Tibial nerve (tissue), 4 donors: ENCODE measurements around the gene IFI16. TPM values are rescaled to one million over a fixed set of nuclear protein-coding genes. Genes with fewer than 3 reads are reported as not detected.
"Not testable (repeated sequence)": the region's sequence is repeated elsewhere in the genome, so short reads cannot be mapped to it uniquely, and the experiment has no call there.

Experiments used
- DNase-seq, 2 donors: peaks; one replicate each; pipeline ENCODE4 v3.0.0-alpha.2; 2019; ENCODE audit warnings: low spot score in 2 of 2
- H3K27ac ChIP-seq, 4 donors: fragments of 200-600 bp; sonication (generic) in 3 of 4; one replicate each; pipeline ENCODE4 v1.5.1; 2017 to 2019; ENCODE audit warnings: mild to moderate bottlenecking in 1 of 4
- H3K27me3 ChIP-seq, 2 donors: fragments of 200-600 bp; sonication (generic) in 1 of 2; one replicate each; pipeline versions ENCODE4 v1.5.1 to v1.6.0; 2017 to 2019
- H3K36me3 ChIP-seq, 3 donors: fragments of 200-600 bp; sonication (generic); one replicate each; pipeline ENCODE4 v1.5.1; 2018 to 2019
- H3K4me1 ChIP-seq, 4 donors: fragments of 200-600 bp; sonication (generic) in 3 of 4; one replicate each; pipeline ENCODE4 v1.5.1; 2017 to 2019
- H3K4me3 ChIP-seq, 4 donors: fragments of 200-600 bp; sonication (generic) in 3 of 4; one replicate each; pipeline ENCODE4 v1.5.1; 2017 to 2019; ENCODE audit warnings: mild to moderate bottlenecking in 1 of 4, moderate library complexity in 1 of 4
- H3K9me3 ChIP-seq, 4 donors: fragments of 200-600 bp; sonication (generic) in 3 of 4; one replicate each; pipeline ENCODE4 v1.5.1; 2017 to 2019
- CTCF ChIP-seq, 5 experiments: fragments of 200-600 bp in 3 of 5; fragments of 450-650 bp in 2 of 5; sonication (generic) in 3 of 5; IDR thresholded peaks; one replicate each; pipeline ENCODE4 v1.5.1; 2016 to 2019; ENCODE audit warnings: antibody characterized with exemption in 5 of 5, mild to moderate bottlenecking in 3 of 5, moderate library complexity in 2 of 5
- EP300 ChIP-seq, 2 donors: sonication (generic); formaldehyde crosslinking; IDR thresholded peaks; one replicate each; pipeline ENCODE4 v1.6.1; 2017; ENCODE audit warnings: antibody characterized with exemption in 2 of 2, mild to moderate bottlenecking in 1 of 2
- WGBS, 2 donors: methylation state at CpG; one replicate each; pipeline ENCODE4 v1.1.5; 2018; 5-methylcytosine and 5-hydroxymethylcytosine counted together
- total RNA-seq, 4 donors: library from RNA; depleted of rRNA; stranded (reverse); fragments of >200 nt; gene quantifications; one replicate each; pipeline ENCODE4 v1.1.0, GENCODE V29; 2016

Gene IFI16
- total RNA-seq, 4 donors from 2014 or later, result 63.2 to 121 (median 108) TPM

GRCh38 chr1:159100589-159100988 is 90.9 kb downstream of the IFI16 start:
- Histone ChIP-seq H3K27me3 (no peaks in the 10 kb centered on the region), H3K9me3 (no peaks in the 10 kb centered on the region), H3K4me3 (no peak overlapping the region), H3K4me1 (no peaks in the 10 kb centered on the region), H3K27ac (no peak overlapping the region), H3K36me3 (no peaks in the 10 kb centered on the region)
- DNase-seq, result no peak
- 70 to 79% methylated on average over 1 of the region's 1 CpG for WGBS, 2 donors
- TF ChIP-seq EP300 (IDR thresholded peaks at IDR 0.05) (no peak), CTCF (IDR thresholded peaks at IDR 0.05) (no peak)

- 71 to 75% methylated on average over 3 of the region's 3 CpGs for WGBS, 2 donors
- H3K27ac ChIP-seq, H3K27me3 ChIP-seq, H3K4me1 ChIP-seq, DNase-seq, H3K36me3 ChIP-seq, H3K9me3 ChIP-seq, H3K4me3 ChIP-seq: not testable (repeated sequence)
Measured at GRCh38 chr1:159103021-159103420, 93.3 kb downstream of the IFI16 start.

Other genes starting within 250 kb of the IFI16 start
- not detected for gene OR6N1, start 237.7 kb upstream of the IFI16 start, total RNA-seq
- not detected for gene OR6N2, start 228.7 kb upstream of the IFI16 start, total RNA-seq
- gene MNDA, start 178.6 kb upstream of the IFI16 start, total RNA-seq, result 1 to 10 TPM; 3.3 to 5.7 (median 4.3) TPM
- 1 to 10 TPM; 2.2 to 5.2 (median 3.6) TPM for gene PYHIN1, start 78.4 kb upstream of the IFI16 start, total RNA-seq
- gene AIM2, start 66.9 kb downstream of the IFI16 start, total RNA-seq, result 1 to 10 TPM in 2 of 4 donors, under 1 TPM in 1, not detected in 1; 0.59 to 4.0 (median 1.5) TPM
- 10 to 100 TPM; 56.1 to 99.2 (median 85.9) TPM for gene CADM3, start 161.7 kb downstream of the IFI16 start, total RNA-seq
- 100 to 1,000 TPM; 128 to 363 (median 212) TPM for gene ACKR1, start 195.0 kb downstream of the IFI16 start, total RNA-seq